ENCODE measurements around the gene MTERF2. TPM values are rescaled to one million over a fixed set of nuclear protein-coding genes. Genes with fewer than 3 reads are reported as not detected.
A peak's percentile ranks its signal among the peaks of the same experiment; 100 is the strongest.

MTERF2 gene
- total and polyA plus RNA-seq, 2 experiments from 2014 or later = 16.7 to 20.6 TPM

DNA sequence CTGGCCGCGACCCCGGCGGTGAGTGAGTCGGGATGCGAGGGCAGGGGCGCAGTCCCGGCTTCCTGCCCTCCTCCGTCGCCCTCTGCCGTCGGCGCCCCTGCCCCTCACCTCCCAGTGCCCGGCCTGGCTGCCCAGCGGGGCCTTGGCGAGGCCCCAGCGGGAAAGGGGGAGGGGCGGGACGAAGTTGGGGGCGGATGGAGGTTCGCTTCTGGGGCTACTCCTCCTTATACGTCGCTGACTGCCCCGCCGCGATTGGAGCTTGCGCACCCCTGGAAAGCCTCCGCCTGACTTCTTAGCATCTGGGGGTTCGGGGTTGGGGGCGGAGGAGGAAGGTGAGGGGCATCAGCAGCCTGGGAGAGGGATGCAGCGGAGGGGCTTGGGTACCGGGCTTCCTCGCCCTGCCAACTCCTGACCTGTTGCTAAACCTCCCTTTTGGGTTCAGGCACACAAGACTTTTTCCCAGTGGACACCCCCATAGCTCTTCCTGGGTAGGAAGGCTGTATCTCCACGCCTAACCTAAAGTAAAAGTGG is 30.8 kb downstream of the MTERF2 start:
- H3K27me3 ChIP-seq = no peaks in the 10 kb centered on the region
- no peaks in the 10 kb centered on the region for H3K36me3 ChIP-seq (replicated peaks; ENCODE audit: insufficient read depth, low read depth)
- peak overlapping the region; percentile 73 for H2AFZ ChIP-seq
- H3K4me2 ChIP-seq = peak overlapping the region; percentile 85
- peak overlapping the region; percentile 99 for H3K27ac ChIP-seq
- TF ChIP-seq, protein P1, sequence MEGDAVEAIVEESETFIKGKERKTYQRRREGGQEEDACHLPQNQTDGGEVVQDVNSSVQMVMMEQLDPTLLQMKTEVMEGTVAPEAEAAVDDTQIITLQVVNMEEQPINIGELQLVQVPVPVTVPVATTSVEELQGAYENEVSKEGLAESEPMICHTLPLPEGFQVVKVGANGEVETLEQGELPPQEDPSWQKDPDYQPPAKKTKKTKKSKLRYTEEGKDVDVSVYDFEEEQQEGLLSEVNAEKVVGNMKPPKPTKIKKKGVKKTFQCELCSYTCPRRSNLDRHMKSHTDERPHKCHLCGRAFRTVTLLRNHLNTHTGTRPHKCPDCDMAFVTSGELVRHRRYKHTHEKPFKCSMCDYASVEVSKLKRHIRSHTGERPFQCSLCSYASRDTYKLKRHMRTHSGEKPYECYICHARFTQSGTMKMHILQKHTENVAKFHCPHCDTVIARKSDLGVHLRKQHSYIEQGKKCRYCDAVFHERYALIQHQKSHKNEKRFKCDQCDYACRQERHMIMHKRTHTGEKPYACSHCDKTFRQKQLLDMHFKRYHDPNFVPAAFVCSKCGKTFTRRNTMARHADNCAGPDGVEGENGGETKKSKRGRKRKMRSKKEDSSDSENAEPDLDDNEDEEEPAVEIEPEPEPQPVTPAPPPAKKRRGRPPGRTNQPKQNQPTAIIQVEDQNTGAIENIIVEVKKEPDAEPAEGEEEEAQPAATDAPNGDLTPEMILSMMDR (IDR thresholded peaks at IDR 0.05; ENCODE audit: poor library complexity) = peak; percentile 20
- no peak for TF ChIP-seq EZH2phosphoT487 (IDR thresholded peaks at IDR 0.05; ENCODE audit: low read depth, severe bottlenecking, unreplicated experiment)
- H3K4me1 ChIP-seq (ENCODE audit: insufficient read depth) = peaks cover 20% of the 10 kb centered on the region
- peaks cover 49% of the 10 kb centered on the region for H3K79me2 ChIP-seq
- DNase-seq (ENCODE audit: low spot score) = peak; percentile 83
- peak overlapping the region; percentile 92 for H3K4me3 ChIP-seq
- WGBS (ENCODE audit: low lambda C conversion rate, missing lambda C conversion rate) = 2% methylated on average over 17 of the region's 34 CpGs
- no peaks in the 10 kb centered on the region for H3K9me3 ChIP-seq (ENCODE audit: low read depth)
- H4K20me1 ChIP-seq (ENCODE audit: insufficient read depth, poor library complexity, severe bottlenecking) = peaks cover 39% of the 10 kb centered on the region
- H3K9me2 ChIP-seq (replicated peaks; ENCODE audit: insufficient read depth) = no peaks in the 10 kb centered on the region

DNA sequence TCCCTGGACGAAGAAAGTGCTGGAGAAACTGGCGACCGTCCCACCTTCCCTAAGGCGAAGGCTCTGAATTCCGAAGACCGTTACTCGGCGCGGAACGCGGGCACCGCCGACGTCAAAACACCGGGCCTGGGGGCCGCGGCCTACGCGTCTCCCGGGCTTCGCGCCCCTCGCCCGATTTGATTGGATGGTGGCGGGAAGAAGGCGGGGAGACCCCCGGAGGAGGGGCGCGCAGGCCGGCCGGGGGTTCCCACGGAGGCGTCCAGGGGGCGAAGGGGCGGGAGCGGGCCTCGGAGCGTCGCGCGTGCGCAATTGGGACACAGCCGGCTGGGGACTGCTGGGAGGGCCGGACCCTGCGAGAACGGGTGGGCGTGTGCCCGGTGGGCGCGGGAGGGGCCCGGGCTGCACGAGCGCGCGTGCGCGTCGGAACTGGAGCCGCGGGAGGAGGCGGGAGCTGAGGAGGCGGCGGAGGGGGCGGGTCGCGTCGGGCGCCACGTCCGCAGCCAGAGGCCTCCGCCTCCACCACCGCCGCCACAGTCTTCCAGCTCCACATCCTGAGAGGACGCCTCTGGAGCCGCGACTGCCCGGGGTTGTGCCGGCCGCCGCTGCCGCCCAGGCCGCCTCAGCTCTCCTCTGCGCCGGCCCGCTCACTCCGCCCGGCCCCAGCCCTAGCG is 31.4 kb downstream of the MTERF2 start, which contains the start of gene TMEM263:
Gene TMEM263 (plus strand): TSS at position 531 of the 671 bp plus-strand sequence. CDS start 11,210 bp downstream, outside the sequence.
- WGBS (ENCODE audit: low lambda C conversion rate, missing lambda C conversion rate) = under 1% methylated on average over 39 of the region's 88 CpGs

DNA sequence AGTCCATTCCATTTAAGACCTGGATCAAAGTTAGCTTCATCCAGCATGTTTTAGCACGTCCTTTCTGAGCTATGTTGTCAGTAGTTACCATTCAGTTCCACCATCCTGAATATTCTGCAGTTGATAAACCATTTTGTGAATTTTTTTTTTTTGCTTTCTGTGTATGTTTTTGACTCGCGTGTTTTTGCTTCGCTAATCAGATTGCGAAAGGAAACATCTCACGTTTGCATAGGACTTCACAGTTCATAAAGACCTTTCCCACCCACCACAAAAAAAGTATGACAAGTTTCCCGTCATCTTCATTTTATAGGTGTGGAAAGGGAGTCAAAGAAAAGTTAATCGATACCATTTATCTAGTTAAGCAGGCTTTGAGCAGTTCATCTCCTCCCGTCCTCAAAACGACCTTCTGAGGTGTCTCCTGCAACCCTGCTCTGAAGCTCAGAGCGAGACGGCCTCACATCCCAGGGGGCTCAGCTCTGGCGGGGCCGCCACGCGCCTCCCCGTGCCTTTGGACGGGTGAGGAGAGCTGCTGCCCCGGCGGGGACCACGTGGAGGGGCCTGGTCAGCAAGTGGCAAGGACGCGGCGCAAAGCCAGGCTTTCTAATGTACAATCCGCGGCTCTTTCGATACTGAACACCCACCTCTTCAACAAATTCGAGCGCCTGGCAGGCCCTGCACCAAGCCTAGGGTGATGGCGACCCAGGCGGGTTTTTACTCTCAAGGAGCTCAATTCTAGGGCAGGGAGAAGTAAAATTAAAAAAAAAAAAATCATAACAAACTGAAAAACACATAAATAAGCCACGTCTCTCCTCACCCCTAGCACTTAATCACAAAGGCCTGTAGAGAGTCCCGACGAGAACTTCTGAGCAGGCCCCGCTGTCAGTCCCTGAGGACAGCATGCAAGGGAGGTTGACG is 32.2 kb downstream of the MTERF2 start:
- H3K4me2 ChIP-seq = peak overlapping the region; percentile 81
- WGBS (ENCODE audit: low lambda C conversion rate, missing lambda C conversion rate) = 67% methylated on average over 33 of the region's 36 CpGs

More for the DNA sequence above, 31.4 kb downstream of the MTERF2 start, which contains the start of gene TMEM263:
- peaks cover 20% of the 10 kb centered on the region for H3K4me1 ChIP-seq (ENCODE audit: insufficient read depth)
- H3K9me3 ChIP-seq (ENCODE audit: low read depth) = no peaks in the 10 kb centered on the region
- H3K27ac ChIP-seq = peak within 1 kb of the TSS; percentile 99
- H4K20me1 ChIP-seq (ENCODE audit: insufficient read depth, poor library complexity, severe bottlenecking) = peaks cover 33% of the 10 kb centered on the region
- no peaks in the 10 kb centered on the region for H3K36me3 ChIP-seq (replicated peaks; ENCODE audit: insufficient read depth, low read depth)
- peak within 1 kb of the TSS; percentile 85 for H3K4me2 ChIP-seq
- H3K4me3 ChIP-seq = peak within 1 kb of the TSS; percentile 92
- H2AFZ ChIP-seq = peak within 1 kb of the TSS; percentile 82
- peaks cover 43% of the 10 kb centered on the region for H3K79me2 ChIP-seq
- peak; percentile 98 for DNase-seq (ENCODE audit: low spot score)
- no peaks in the 10 kb centered on the region for H3K9me2 ChIP-seq (replicated peaks; ENCODE audit: insufficient read depth)
- H3K27me3 ChIP-seq = no peaks in the 10 kb centered on the region
- TF ChIP-seq EZH2phosphoT487 (IDR thresholded peaks at IDR 0.05; ENCODE audit: low read depth, severe bottlenecking, unreplicated experiment) (no peak), EZH2 (IDR thresholded peaks at IDR 0.05; ENCODE audit: borderline replicate concordance) (no peak)
- TF ChIP-seq, protein P1 (IDR thresholded peaks at IDR 0.05; ENCODE audit: poor library complexity) = no peak

More for the DNA sequence above, 32.2 kb downstream of the MTERF2 start:
- Histone ChIP-seq H3K4me1 (ENCODE audit: insufficient read depth) (peaks cover 20% of the 10 kb centered on the region), H3K27ac (peak overlapping the region; percentile 78), H3K9me2 (replicated peaks; ENCODE audit: insufficient read depth) (no peaks in the 10 kb centered on the region), H3K36me3 (replicated peaks; ENCODE audit: insufficient read depth, low read depth) (no peaks in the 10 kb centered on the region), H3K27me3 (no peaks in the 10 kb centered on the region), H3K9me3 (ENCODE audit: low read depth) (no peaks in the 10 kb centered on the region), H4K20me1 (ENCODE audit: insufficient read depth, poor library complexity, severe bottlenecking) (peaks cover 26% of the 10 kb centered on the region), H3K4me3 (peak overlapping the region; percentile 32), H2AFZ (peak overlapping the region; percentile 82), H3K79me2 (peaks cover 35% of the 10 kb centered on the region)
- DNase-seq (ENCODE audit: low spot score) = peak; percentile 23
- TF ChIP-seq, protein P1 (IDR thresholded peaks at IDR 0.05; ENCODE audit: poor library complexity) = no peak
- no peak for TF ChIP-seq EZH2 (IDR thresholded peaks at IDR 0.05; ENCODE audit: borderline replicate concordance)
- TF ChIP-seq EZH2phosphoT487 (IDR thresholded peaks at IDR 0.05; ENCODE audit: low read depth, severe bottlenecking, unreplicated experiment) = no peak
